NCI-H2107 treated with DMSO at 0.1 percent for 48 hours (cell line): ENCODE measurements around the gene PRDM1.
"Not testable (repeated sequence)": the region's sequence is repeated elsewhere in the genome, so short reads cannot be mapped to it uniquely, and the experiment has no call there.

ENCODE experiments used
- DNase-seq: peaks from one replicate; lab custom pipeline; 2025; ENCODE audit not compliant: unreplicated experiment; lab: John Stamatoyannopoulos, UW

PRDM1 gene

GRCh38 chr6:106135911-106136571 lies 49.9 kb downstream of the PRDM1 start:
- no peak for DNase-seq

- no peak for DNase-seq
These were observed 50.7 kb downstream of the PRDM1 start for GRCh38 chr6:106136845-106137244.

- DNase-seq: no peak
These were observed 52.0 kb downstream of the PRDM1 start for GRCh38 chr6:106138151-106138550.

- no peak for DNase-seq
These were observed 55.5 kb downstream of the PRDM1 start for GRCh38 chr6:106141441-106142237.

- no peak for DNase-seq
These were observed 56.8 kb downstream of the PRDM1 start for GRCh38 chr6:106142876-106143431.

- DNase-seq: no peak
These were observed 57.5 kb downstream of the PRDM1 start for GRCh38 chr6:106143665-106144064.

GRCh38 chr6:106145144-106145543 lies 59.0 kb downstream of the PRDM1 start:
- DNase-seq: no peak

GRCh38 chr6:106145741-106146227 lies 59.6 kb downstream of the PRDM1 start:
- no peak for DNase-seq

GRCh38 chr6:106146852-106147351 lies 60.8 kb downstream of the PRDM1 start:
- no peak for DNase-seq

GRCh38 chr6:106147476-106147875 lies 61.3 kb downstream of the PRDM1 start:
- no peak for DNase-seq

GRCh38 chr6:106149472-106150069 lies 63.4 kb downstream of the PRDM1 start:
- no peak for DNase-seq

- not testable (repeated sequence) for DNase-seq
These were observed 66.3 kb downstream of the PRDM1 start for GRCh38 chr6:106152476-106152875.

GRCh38 chr6:106152952-106153351 lies 66.8 kb downstream of the PRDM1 start:
- DNase-seq: no peak

- DNase-seq: no peak
These were observed 68.2 kb downstream of the PRDM1 start for GRCh38 chr6:106154326-106154725.

- no peak for DNase-seq
These were observed 69.2 kb downstream of the PRDM1 start for GRCh38 chr6:106155219-106155830.

GRCh38 chr6:106156413-106156812 lies 70.3 kb downstream of the PRDM1 start:
- DNase-seq: no peak

- DNase-seq: no peak
These were observed 70.7 kb downstream of the PRDM1 start for GRCh38 chr6:106156863-106157262.

- DNase-seq: no peak
These were observed 72.7 kb downstream of the PRDM1 start for GRCh38 chr6:106158816-106159215.
